Esophagus squamous epithelium (tissue), 4 donors: ENCODE measurements around the gene MGAT4C.

Experiments used
- POLR2A ChIP-seq, 4 donors: fragments of 450-650 bp; IDR thresholded peaks; one replicate each; pipeline ENCODE4 v1.6.1; 2017; ENCODE audit warnings: antibody characterized with exemption in 4 of 4, mild to moderate bottlenecking in 4 of 4, moderate library complexity in 3 of 4
- TF ChIP-seq, protein P1 (sequence below), 6 experiments: fragments of 450-650 bp in 4 of 6; fragments of 200-600 bp in 2 of 6; sonication (generic) in 2 of 6; IDR thresholded peaks; one replicate each; pipeline ENCODE4 v1.5.1; 2016 to 2019; ENCODE audit warnings: antibody characterized with exemption in 6 of 6, mild to moderate bottlenecking in 4 of 6, moderate library complexity in 4 of 6

GRCh38 chr12:86283620-86284019, 27.4 kb upstream of the MGAT4C start:
- TF ChIP-seq, protein P1, sequence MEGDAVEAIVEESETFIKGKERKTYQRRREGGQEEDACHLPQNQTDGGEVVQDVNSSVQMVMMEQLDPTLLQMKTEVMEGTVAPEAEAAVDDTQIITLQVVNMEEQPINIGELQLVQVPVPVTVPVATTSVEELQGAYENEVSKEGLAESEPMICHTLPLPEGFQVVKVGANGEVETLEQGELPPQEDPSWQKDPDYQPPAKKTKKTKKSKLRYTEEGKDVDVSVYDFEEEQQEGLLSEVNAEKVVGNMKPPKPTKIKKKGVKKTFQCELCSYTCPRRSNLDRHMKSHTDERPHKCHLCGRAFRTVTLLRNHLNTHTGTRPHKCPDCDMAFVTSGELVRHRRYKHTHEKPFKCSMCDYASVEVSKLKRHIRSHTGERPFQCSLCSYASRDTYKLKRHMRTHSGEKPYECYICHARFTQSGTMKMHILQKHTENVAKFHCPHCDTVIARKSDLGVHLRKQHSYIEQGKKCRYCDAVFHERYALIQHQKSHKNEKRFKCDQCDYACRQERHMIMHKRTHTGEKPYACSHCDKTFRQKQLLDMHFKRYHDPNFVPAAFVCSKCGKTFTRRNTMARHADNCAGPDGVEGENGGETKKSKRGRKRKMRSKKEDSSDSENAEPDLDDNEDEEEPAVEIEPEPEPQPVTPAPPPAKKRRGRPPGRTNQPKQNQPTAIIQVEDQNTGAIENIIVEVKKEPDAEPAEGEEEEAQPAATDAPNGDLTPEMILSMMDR (IDR thresholded peaks at IDR 0.05), result no peak
- TF ChIP-seq POLR2A (IDR thresholded peaks at IDR 0.05), result no peak
